ENCODE data around the gene NDUFB10.
A peak's percentile ranks its signal among the peaks of the same experiment; 100 is the strongest.

DNA sequence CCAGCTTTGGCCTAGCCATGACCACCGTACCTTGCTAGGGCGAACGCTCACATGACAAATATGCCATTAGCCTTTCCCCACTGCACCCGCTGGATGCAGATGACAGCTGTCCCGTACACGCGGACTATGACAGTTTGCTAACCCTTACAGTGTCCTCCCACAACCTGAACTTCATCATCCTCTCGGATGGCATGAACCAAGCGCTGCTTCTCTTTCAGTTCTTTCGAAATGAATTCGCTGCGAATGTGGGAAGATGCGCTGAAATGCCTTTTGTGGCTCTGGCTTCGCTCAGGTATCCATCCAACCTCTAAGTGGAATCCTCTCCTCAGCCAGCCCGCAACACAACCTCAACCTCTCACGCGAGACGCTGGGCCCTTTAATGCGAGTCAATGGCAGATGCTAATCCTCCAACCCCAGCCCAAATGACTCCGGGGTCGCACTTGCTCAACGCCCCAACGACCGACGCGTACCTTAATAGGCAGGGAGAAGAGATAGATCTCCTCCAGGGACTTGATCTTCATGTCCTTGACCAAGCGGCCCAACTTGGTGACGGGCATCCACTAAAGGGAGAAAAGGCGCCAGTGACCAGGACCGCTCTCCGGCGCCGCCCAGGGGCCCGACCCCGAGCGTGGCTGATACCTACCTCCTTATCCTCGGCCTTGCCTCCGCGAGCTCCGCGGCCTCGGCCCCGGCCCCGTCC is 4.6 kb downstream of the NDUFB10 start:
- no peak for TF ChIP-seq POLR2AphosphoS5 (IDR thresholded peaks at IDR 0.05)
- TF ChIP-seq, protein P1, sequence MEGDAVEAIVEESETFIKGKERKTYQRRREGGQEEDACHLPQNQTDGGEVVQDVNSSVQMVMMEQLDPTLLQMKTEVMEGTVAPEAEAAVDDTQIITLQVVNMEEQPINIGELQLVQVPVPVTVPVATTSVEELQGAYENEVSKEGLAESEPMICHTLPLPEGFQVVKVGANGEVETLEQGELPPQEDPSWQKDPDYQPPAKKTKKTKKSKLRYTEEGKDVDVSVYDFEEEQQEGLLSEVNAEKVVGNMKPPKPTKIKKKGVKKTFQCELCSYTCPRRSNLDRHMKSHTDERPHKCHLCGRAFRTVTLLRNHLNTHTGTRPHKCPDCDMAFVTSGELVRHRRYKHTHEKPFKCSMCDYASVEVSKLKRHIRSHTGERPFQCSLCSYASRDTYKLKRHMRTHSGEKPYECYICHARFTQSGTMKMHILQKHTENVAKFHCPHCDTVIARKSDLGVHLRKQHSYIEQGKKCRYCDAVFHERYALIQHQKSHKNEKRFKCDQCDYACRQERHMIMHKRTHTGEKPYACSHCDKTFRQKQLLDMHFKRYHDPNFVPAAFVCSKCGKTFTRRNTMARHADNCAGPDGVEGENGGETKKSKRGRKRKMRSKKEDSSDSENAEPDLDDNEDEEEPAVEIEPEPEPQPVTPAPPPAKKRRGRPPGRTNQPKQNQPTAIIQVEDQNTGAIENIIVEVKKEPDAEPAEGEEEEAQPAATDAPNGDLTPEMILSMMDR (IDR thresholded peaks at IDR 0.05) = peak in 1 of 3 experiments; percentile 21
- no peak for TF ChIP-seq POLR2A (IDR thresholded peaks at IDR 0.05; ENCODE audit: low read depth)

Measured in esophagus muscularis mucosa (tissue), 3 donors.